B cell (primary cell): ENCODE data around the gene TMEM158. TPM values are rescaled to one million over a fixed set of nuclear protein-coding genes. Genes with fewer than 3 reads are reported as not detected.

ENCODE experiments used
- ATAC-seq: fragments of 200-7000 bp; cut with Tn5 transposase; one replicate; pipeline ENCODE4 v1.10.0; 2021; ENCODE audit warnings: low read depth, mild to moderate bottlenecking, moderate number of reproducible peaks, moderate library complexity
- CTCF ChIA-PET: fragments of 350-600 bp; sonication (Branson Sonifier 250); formaldehyde crosslinking; loops from one replicate; lab custom pipeline; 2021; ENCODE audit warnings: antibody characterized with exemption, inconsistent platforms; lab: Charles Lee
- POLR2A ChIA-PET: fragments of 350-600 bp; sonication (Branson Sonifier 250); formaldehyde crosslinking; loops from one replicate; lab custom pipeline; 2021; ENCODE audit warnings: antibody characterized with exemption; lab: Charles Lee
- DNase-seq: peaks from one replicate; pipeline ENCODE4 v3.0.0; 2013
- H2AFZ ChIP-seq: 2 replicates; pipeline ENCODE4 v1.6.1; 2012; ENCODE audit warnings: mild to moderate bottlenecking, low read depth, low read length; ENCODE audit not compliant: insufficient read depth, poor library complexity, severe bottlenecking
- H3K27ac ChIP-seq, 2 donors: 1 replicate in 1 of 2; 2 replicates in 1 of 2; pipeline ENCODE4 v1.5.1; 2012 to 2013; ENCODE audit warnings: low read length in 2 of 2, mild to moderate bottlenecking in 2 of 2, moderate library complexity in 1 of 2
- H3K27me3 ChIP-seq, 4 experiments: fragments of 200-600 bp in 1 of 4; sonication (generic) in 1 of 4; replicated peaks in 1 of 4; 1 replicate in 2 of 4; 2 replicates in 2 of 4; pipeline versions ENCODE4 v1.6.1 to v1.7.0; 2013 to 2016; ENCODE audit warnings: low read length in 3 of 4, mild to moderate bottlenecking in 2 of 4, mixed read lengths in 1 of 4, moderate library complexity in 1 of 4; ENCODE audit not compliant: insufficient read depth in 4 of 4, control insufficient read depth in 3 of 4; ENCODE audit errors: control extremely low read depth in 1 of 4
- H3K36me3 ChIP-seq, 2 experiments: replicated peaks in 1 of 2; 1 replicate in 1 of 2; 2 replicates in 1 of 2; pipeline versions ENCODE4 v1.6.1 to v1.7.1; 2013; ENCODE audit warnings: low read length in 1 of 2; ENCODE audit not compliant: insufficient read depth in 2 of 2, control insufficient read depth in 1 of 2; ENCODE audit errors: control extremely low read depth in 1 of 2, extremely low read depth in 1 of 2
- H3K4me1 ChIP-seq, 2 donors: fragments of 200-600 bp in 1 of 2; sonication (generic) in 1 of 2; 1 replicate in 1 of 2; 2 replicates in 1 of 2; pipeline versions ENCODE4 v1.5.1 to v1.6.1; 2013 to 2017; ENCODE audit warnings: low read length in 2 of 2; ENCODE audit not compliant: control insufficient read depth in 2 of 2, insufficient read depth in 2 of 2
- H3K4me2 ChIP-seq: replicated peaks from 2 replicates; pipeline ENCODE3; 2012; ENCODE audit warnings: mild to moderate bottlenecking, low read depth, low read length; ENCODE audit not compliant: poor library complexity, severe bottlenecking
- H3K4me3 ChIP-seq, 5 experiments: fragments of 200-600 bp in 1 of 5; sonication (generic) in 1 of 5; 1 replicate in 3 of 5; 2 replicates in 2 of 5; pipeline versions ENCODE4 v1.5.1 to v1.7.0; 2011 to 2016; ENCODE audit warnings: low read length in 4 of 5, mild to moderate bottlenecking in 4 of 5, low read depth in 2 of 5, control low read depth in 1 of 5, moderate library complexity in 1 of 5; ENCODE audit not compliant: insufficient read depth in 1 of 5; ENCODE audit errors: control extremely low read depth in 1 of 5, extremely low read depth in 1 of 5
- H3K79me2 ChIP-seq: fragments of 200-600 bp; sonication (generic); one replicate; pipeline ENCODE4 v1.6.0; 2016; ENCODE audit warnings: low read length; ENCODE audit not compliant: control insufficient read depth, insufficient read depth
- H3K9ac ChIP-seq: fragments of 200-600 bp; sonication (generic); 2 replicates; pipeline ENCODE4 v1.6.1; 2017; ENCODE audit warnings: mild to moderate bottlenecking, low read length, moderate library complexity
- H3K9me3 ChIP-seq, 3 donors: one replicate each; pipeline versions ENCODE4 v1.6.1 to v1.7.1; 2013; ENCODE audit warnings: low read length in 2 of 3; ENCODE audit not compliant: control insufficient read depth in 2 of 3, insufficient read depth in 1 of 3; ENCODE audit errors: control extremely low read depth in 1 of 3
- H4K20me1 ChIP-seq: 2 replicates; pipeline ENCODE4 v1.6.0; 2012; ENCODE audit warnings: mild to moderate bottlenecking, low read length; ENCODE audit not compliant: insufficient read depth, control insufficient read depth, poor library complexity, severe bottlenecking
- H3K27ac Mint-ChIP-seq: one replicate; pipeline ENCODE4 v1.8.0; 2021; ENCODE audit warnings: mixed read lengths
- H3K27me3 Mint-ChIP-seq: one replicate; pipeline ENCODE4 v1.8.0; 2021; ENCODE audit warnings: mixed read lengths
- H3K4me1 Mint-ChIP-seq: one replicate; pipeline ENCODE4 v1.8.0; 2021; ENCODE audit warnings: mixed read lengths
- H3K4me3 Mint-ChIP-seq: one replicate; pipeline ENCODE4 v1.8.0; 2021; ENCODE audit warnings: mixed read lengths
- H3K9me3 Mint-ChIP-seq: one replicate; pipeline ENCODE4 v1.8.0; 2022; ENCODE audit warnings: mixed read lengths; ENCODE audit not compliant: insufficient read depth
- CTCF ChIP-seq: fragments of 200-600 bp; IDR thresholded peaks from one replicate; pipeline ENCODE4 v1.8.0; 2022; ENCODE audit warnings: antibody characterized with exemption, mild to moderate bottlenecking
- EZH2 ChIP-seq: IDR thresholded peaks from 2 replicates; pipeline ENCODE4 v1.6.1; 2012; ENCODE audit warnings: borderline replicate concordance, low read depth, mild to moderate bottlenecking, moderate library complexity, low read length; ENCODE audit not compliant: insufficient read depth, poor library complexity, severe bottlenecking
- WGBS: methylation state at CpG from one replicate; pipeline ENCODE4 v1.1.5; 2013; ENCODE audit warnings: missing lambda C conversion rate; ENCODE audit not compliant: insufficient coverage; 5-methylcytosine and 5-hydroxymethylcytosine counted together
- intact Hi-C: fragments of 100-400 bp; cut with micrococcal nuclease; formaldehyde crosslinking; loops from one replicate; pipeline ENCODE4 v1.10.0; 2022
- polyA plus RNA-seq: library from polyadenylated mRNA; depleted of rRNA; stranded (reverse); fragments of >200 nt; gene quantifications from 2 replicates; pipeline ENCODE4 v1.2.3, GENCODE V29; 2012
- total RNA-seq, 2 donors: library from RNA; stranded (reverse); fragments of 120-200 nt in 1 of 2; gene quantifications; 1 replicate in 1 of 2; 2 replicates in 1 of 2; pipeline versions ENCODE4 v1.2.3 to v1.2.4, GENCODE V29; 2013 to 2022

TMEM158 gene
- total and polyA plus RNA-seq, 2 donors (not counting 1 experiment from before 2014, with no cell fraction given) = not detected

- Histone ChIP-seq H3K27me3 (peaks cover 0 to 62% (median 34%) of the 10 kb centered on the region in 4 experiments), H3K79me2 (no peaks in the 10 kb centered on the region), H2AFZ (no peak overlapping the region), H3K9me3 (no peaks in the 10 kb centered on the region), H3K4me1 (peaks cover 8 to 12% of the 10 kb centered on the region in 2 donors), H4K20me1 (no peaks in the 10 kb centered on the region), H3K36me3 (no peaks in the 10 kb centered on the region), H3K27ac (no peak overlapping the region), H3K4me2 (no peak overlapping the region), H3K9ac (no peak overlapping the region), H3K4me3 (no peak overlapping the region)
- ChIA-PET POLR2A (no interaction called here), CTCF (no interaction called here)
- peaks cover 62% of the 10 kb centered on the region for H3K27me3 Mint-ChIP-seq
- H3K9me3 Mint-ChIP-seq = no peaks in the 10 kb centered on the region
- ATAC-seq (no peak), DNase-seq (no peak)
- no peak overlapping the region for H3K4me3 Mint-ChIP-seq
- WGBS = 73% methylated on average over 2 of the region's 6 CpGs
- H3K27ac Mint-ChIP-seq = no peak overlapping the region
- intact Hi-C loops = no loop called here
- H3K4me1 Mint-ChIP-seq = peaks cover 11% of the 10 kb centered on the region
- TF ChIP-seq CTCF = no peak
- no peak for TF ChIP-seq EZH2
These were observed 1.9 kb upstream of the TMEM158 start for GRCh38 chr3:45227946-45228345.

DNA sequence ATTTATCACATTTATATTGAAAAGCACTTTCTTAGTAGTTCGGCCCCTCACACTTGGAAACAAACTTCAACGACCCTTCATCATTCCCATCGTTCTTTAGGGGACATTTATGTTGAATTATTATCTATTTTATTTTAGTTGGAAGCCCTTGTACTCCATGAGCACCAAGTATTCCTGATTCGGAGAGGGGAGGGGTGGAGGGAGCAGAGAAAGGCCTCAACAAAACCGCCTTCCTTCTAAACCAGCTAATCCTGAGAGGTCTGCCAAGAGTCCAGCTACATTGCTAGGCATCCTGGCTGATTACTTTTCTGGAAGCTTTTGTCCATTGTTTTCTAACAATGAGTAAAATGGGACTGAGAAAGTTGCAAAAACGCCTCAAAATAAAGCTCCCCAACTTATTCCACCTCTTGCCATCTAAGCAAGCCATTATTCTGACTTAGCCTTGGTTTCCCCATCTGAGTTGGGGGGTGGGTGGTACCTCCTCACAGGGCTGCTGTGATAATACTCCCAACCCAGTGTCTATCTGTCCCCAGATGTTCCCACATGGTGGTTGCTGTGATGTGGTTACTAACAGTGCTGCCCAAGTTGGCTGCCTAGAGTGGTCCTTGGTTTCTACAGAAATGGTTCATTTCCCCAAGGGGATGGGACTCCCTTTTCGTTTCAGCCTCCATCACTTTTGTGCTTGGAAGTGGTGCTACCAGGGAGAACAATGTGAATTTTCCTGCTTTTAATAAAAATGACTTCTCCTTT lies 1.2 kb upstream of the TMEM158 start:
- WGBS = no CpG with 5 or more reads among the region's 7 CpGs
- TF ChIP-seq EZH2 = no peak
- TF ChIP-seq CTCF = no peak
- Histone ChIP-seq H3K36me3 (no peaks in the 10 kb centered on the region), H3K4me3 (no peak overlapping the region), H3K9me3 (no peaks in the 10 kb centered on the region), H3K27me3 (peaks cover 0 to 63% (median 38%) of the 10 kb centered on the region in 4 experiments), H3K79me2 (no peaks in the 10 kb centered on the region), H3K9ac (no peak overlapping the region), H3K4me2 (no peak overlapping the region), H3K27ac (no peak overlapping the region), H3K4me1 (peaks cover 8 to 12% of the 10 kb centered on the region in 2 donors), H4K20me1 (no peaks in the 10 kb centered on the region), H2AFZ (no peak overlapping the region)
- POLR2A ChIA-PET = no interaction called here
- CTCF ChIA-PET = interaction anchor here (0.5 kb wide), 1 partner anchor 433 kb away, joined by 3 read pairs; no protein-coding TSS in a partner anchor
- ATAC-seq (no peak), DNase-seq (no peak)
- H3K4me1 Mint-ChIP-seq = peaks cover 11% of the 10 kb centered on the region
- no peak overlapping the region for H3K27ac Mint-ChIP-seq
- peaks cover 69% of the 10 kb centered on the region for H3K27me3 Mint-ChIP-seq
- intact Hi-C loops = no loop called here
- no peaks in the 10 kb centered on the region for H3K9me3 Mint-ChIP-seq
- H3K4me3 Mint-ChIP-seq = peak overlapping the region; percentile 81
